Keratinocyte (primary cell): ENCODE results near the gene ODAD2. TPM values are rescaled to one million over a fixed set of nuclear protein-coding genes. Genes with fewer than 3 reads are reported as not detected.

Source experiments
- DNase-seq: peaks from one replicate; pipeline ENCODE4 v3.0.0-alpha.2; 2011; ENCODE audit warnings: low read depth, missing footprints, low spot score
- FAIRE-seq: peaks from 2 replicates; lab custom pipeline; 2011; peaks lifted over from hg19 to GRCh38; lab: Jason Lieb, UNC
- H2AFZ ChIP-seq: 2 replicates; pipeline ENCODE4 v1.6.0; 2012; ENCODE audit warnings: low read length, control low read depth, inconsistent platforms; ENCODE audit not compliant: control insufficient read depth
- H3K27ac ChIP-seq: 2 replicates; pipeline ENCODE4 v1.5.1; 2011; ENCODE audit warnings: low read length; ENCODE audit not compliant: control insufficient read depth, insufficient read depth
- H3K27me3 ChIP-seq: 3 replicates; pipeline ENCODE4 v1.6.0; 2011; ENCODE audit warnings: low read length; ENCODE audit not compliant: control insufficient read depth, insufficient read depth; ENCODE audit errors: extremely low read depth
- H3K36me3 ChIP-seq, 2 experiments: 2 replicates in 1 of 2; 3 replicates in 1 of 2; pipeline ENCODE4 v1.5.1; 2011; ENCODE audit warnings: low read length in 2 of 2, mild to moderate bottlenecking in 1 of 2; ENCODE audit not compliant: control insufficient read depth in 2 of 2, insufficient read depth in 2 of 2; ENCODE audit errors: extremely low read depth in 1 of 2
- H3K4me1 ChIP-seq: 3 replicates; pipeline ENCODE4 v1.5.1; 2011; ENCODE audit warnings: low read length; ENCODE audit not compliant: control insufficient read depth, insufficient read depth; ENCODE audit errors: extremely low read depth
- H3K4me2 ChIP-seq: 3 replicates; pipeline ENCODE4 v1.6.0; 2011; ENCODE audit warnings: low read depth, low read length; ENCODE audit not compliant: control insufficient read depth, insufficient read depth; ENCODE audit errors: extremely low read depth
- H3K4me3 ChIP-seq, 3 experiments: fragments of 200-600 bp in 1 of 3; sonication (generic) in 1 of 3; 2 replicates in 2 of 3; 3 replicates in 1 of 3; pipeline ENCODE4 v1.5.1; 2011 to 2016; ENCODE audit warnings: low read length in 3 of 3, mild to moderate bottlenecking in 3 of 3, control low read depth in 2 of 3, inconsistent platforms in 1 of 3, low read depth in 1 of 3, mixed read lengths in 1 of 3, mixed run types in 1 of 3, moderate library complexity in 1 of 3; ENCODE audit not compliant: control insufficient read depth in 2 of 3, insufficient read depth in 2 of 3; ENCODE audit errors: extremely low read depth in 1 of 3
- H3K79me2 ChIP-seq: 2 replicates; pipeline ENCODE4 v1.6.0; 2012; ENCODE audit warnings: low read length; ENCODE audit not compliant: control insufficient read depth, insufficient read depth
- H3K9ac ChIP-seq: 3 replicates; pipeline ENCODE4 v1.6.0; 2011; ENCODE audit warnings: low read length; ENCODE audit not compliant: control insufficient read depth, insufficient read depth; ENCODE audit errors: extremely low read depth
- H3K9me1 ChIP-seq: 3 replicates; pipeline ENCODE4 v1.6.0; 2011; ENCODE audit warnings: low read length; ENCODE audit not compliant: control insufficient read depth, insufficient read depth; ENCODE audit errors: extremely low read depth
- H3K9me3 ChIP-seq: 2 replicates; pipeline ENCODE4 v1.5.1; 2012; ENCODE audit warnings: low read depth, low read length; ENCODE audit not compliant: control insufficient read depth
- H4K20me1 ChIP-seq: 3 replicates; pipeline ENCODE4 v1.6.0; 2011; ENCODE audit warnings: low read length; ENCODE audit not compliant: control insufficient read depth, insufficient read depth; ENCODE audit errors: extremely low read depth
- EZH2 ChIP-seq: IDR thresholded peaks from one replicate; pipeline ENCODE4 v1.6.1; 2012; ENCODE audit warnings: inconsistent platforms, mild to moderate bottlenecking, low read length, moderate library complexity
- dilution Hi-C: fragments of 300-500 bp; cut with MboI; formaldehyde crosslinking; loops from one replicate; pipeline ENCODE4 v1.7.0; 2020; ENCODE audit warnings: low sequenced_read_pairs; ENCODE audit not compliant: extremely low pct_ligation_motif_present
- polyA plus RNA-seq, 5 experiments: library from polyadenylated mRNA; depleted of rRNA in 3 of 5; stranded (reverse) in 3 of 5; stranded (forward) in 1 of 5; unstranded in 1 of 5; fragments of >200 nt; gene quantifications; 1 replicate in 1 of 5; 2 replicates in 3 of 5; 3 replicates in 1 of 5; pipeline versions ENCODE4 v1.2.1 to v1.2.3, GENCODE V29; 2011 to 2012; ENCODE audit warnings: missing spikeins in 2 of 5, low read depth in 1 of 5, low replicate concordance in 1 of 5
- TF ChIP-seq, protein P1 (sequence below), 3 experiments: IDR thresholded peaks in 1 of 3; conservative IDR thresholded peaks in 1 of 3; optimal IDR thresholded peaks in 1 of 3; 2 replicates in 2 of 3; 3 replicates in 1 of 3; pipeline versions ENCODE3 to v1.5.1; 2011; ENCODE audit warnings: low read length in 3 of 3, mild to moderate bottlenecking in 3 of 3, moderate library complexity in 2 of 3, control low read depth in 1 of 3, inconsistent platforms in 1 of 3; ENCODE audit not compliant: insufficient read depth in 2 of 3; ENCODE audit errors: extremely low read depth in 1 of 3

The ODAD2 gene
- polyA plus RNA-seq, 1 donor (not counting 4 experiments of a cell fraction or from before 2014, with no cell fraction given) = not detected

GRCh38 chr10:27799046-27799445, 199.8 kb downstream of the ODAD2 start:
- H3K79me2 ChIP-seq = no peaks in the 10 kb centered on the region
- H3K27me3 ChIP-seq = no peaks in the 10 kb centered on the region
- H4K20me1 ChIP-seq = no peaks in the 10 kb centered on the region
- no peak overlapping the region for H3K4me2 ChIP-seq
- dilution Hi-C loops = no loop called here
- H3K27ac ChIP-seq = no peak overlapping the region
- H3K36me3 ChIP-seq = no peaks in the 10 kb centered on the region
- no peak overlapping the region for H3K9ac ChIP-seq
- no peak overlapping the region for H2AFZ ChIP-seq
- H3K4me1 ChIP-seq = no peaks in the 10 kb centered on the region
- no peaks in the 10 kb centered on the region for H3K9me1 ChIP-seq
- no peak for TF ChIP-seq EZH2
- TF ChIP-seq, protein P1, sequence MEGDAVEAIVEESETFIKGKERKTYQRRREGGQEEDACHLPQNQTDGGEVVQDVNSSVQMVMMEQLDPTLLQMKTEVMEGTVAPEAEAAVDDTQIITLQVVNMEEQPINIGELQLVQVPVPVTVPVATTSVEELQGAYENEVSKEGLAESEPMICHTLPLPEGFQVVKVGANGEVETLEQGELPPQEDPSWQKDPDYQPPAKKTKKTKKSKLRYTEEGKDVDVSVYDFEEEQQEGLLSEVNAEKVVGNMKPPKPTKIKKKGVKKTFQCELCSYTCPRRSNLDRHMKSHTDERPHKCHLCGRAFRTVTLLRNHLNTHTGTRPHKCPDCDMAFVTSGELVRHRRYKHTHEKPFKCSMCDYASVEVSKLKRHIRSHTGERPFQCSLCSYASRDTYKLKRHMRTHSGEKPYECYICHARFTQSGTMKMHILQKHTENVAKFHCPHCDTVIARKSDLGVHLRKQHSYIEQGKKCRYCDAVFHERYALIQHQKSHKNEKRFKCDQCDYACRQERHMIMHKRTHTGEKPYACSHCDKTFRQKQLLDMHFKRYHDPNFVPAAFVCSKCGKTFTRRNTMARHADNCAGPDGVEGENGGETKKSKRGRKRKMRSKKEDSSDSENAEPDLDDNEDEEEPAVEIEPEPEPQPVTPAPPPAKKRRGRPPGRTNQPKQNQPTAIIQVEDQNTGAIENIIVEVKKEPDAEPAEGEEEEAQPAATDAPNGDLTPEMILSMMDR (optimal IDR thresholded peaks at IDR 0.05 in 1 of 3, IDR thresholded peaks at IDR 0.05 in 1 of 3, conservative IDR thresholded peaks at IDR 0.05 in 1 of 3; ENCODE audit: extremely low read depth in 1 of 3, insufficient read depth in 2 of 3, low read length in 3 of 3) = no peak
- no peak for DNase-seq
- H3K9me3 ChIP-seq = no peaks in the 10 kb centered on the region
- FAIRE-seq = no peak
- no peak overlapping the region for H3K4me3 ChIP-seq

DNA sequence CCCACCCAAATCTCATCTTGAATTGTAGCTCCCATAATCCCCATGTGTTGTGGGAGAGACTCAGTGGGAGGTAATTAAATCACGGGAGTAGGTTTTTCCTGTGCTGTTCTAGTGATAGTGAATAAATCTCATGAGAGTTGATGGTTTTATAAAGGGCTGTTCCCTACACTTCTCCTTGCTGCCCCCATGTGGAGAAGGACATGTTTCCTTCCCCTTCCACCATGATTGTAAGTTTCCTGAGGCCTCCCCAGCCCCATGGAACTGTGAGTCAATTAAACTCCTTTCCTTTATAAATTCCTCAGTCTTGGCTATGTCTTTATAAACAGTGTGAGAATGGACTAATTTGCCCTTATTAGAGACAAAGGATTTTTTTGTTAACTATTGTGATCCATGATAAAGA, 204.7 kb downstream of the ODAD2 start:
- Histone ChIP-seq H2AFZ (no peak overlapping the region), H4K20me1 (no peaks in the 10 kb centered on the region), H3K27ac (no peak overlapping the region), H3K9me3 (no peaks in the 10 kb centered on the region), H3K4me3 (no peak overlapping the region), H3K9me1 (no peaks in the 10 kb centered on the region), H3K9ac (no peak overlapping the region), H3K27me3 (no peaks in the 10 kb centered on the region), H3K4me1 (no peaks in the 10 kb centered on the region), H3K36me3 (no peaks in the 10 kb centered on the region), H3K4me2 (no peak overlapping the region), H3K79me2 (no peaks in the 10 kb centered on the region)
- FAIRE-seq (no peak), DNase-seq (no peak)
- no peak for TF ChIP-seq EZH2
- TF ChIP-seq, protein P1 (optimal IDR thresholded peaks at IDR 0.05 in 1 of 3, IDR thresholded peaks at IDR 0.05 in 1 of 3, conservative IDR thresholded peaks at IDR 0.05 in 1 of 3; ENCODE audit: extremely low read depth in 1 of 3, insufficient read depth in 2 of 3, low read length in 3 of 3) = peak in 1 of 3 experiments; percentile 19
- dilution Hi-C loops = no loop called here
